ENCODE results near the gene OCA2.

DNA sequence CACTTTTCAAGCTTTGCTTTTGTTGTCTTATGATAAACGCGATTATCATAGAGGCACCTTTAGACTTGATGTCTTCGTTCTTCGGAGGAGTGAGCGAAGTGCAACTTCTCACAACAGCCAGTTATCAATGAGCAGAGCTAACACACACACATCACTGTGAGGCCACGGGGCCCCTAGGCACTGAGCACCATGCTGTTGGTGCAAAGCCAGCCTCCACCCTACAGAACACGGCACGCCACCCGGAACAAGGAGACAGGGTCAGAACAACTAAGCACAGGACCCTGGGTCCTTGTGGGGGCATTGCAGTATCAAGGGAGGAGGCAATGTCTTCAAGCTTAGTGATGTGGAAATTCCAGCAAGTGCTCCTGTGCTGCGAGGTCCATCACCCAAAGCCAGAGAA lies 244.5 kb downstream of the OCA2 start:
- TF ChIP-seq, protein P1, sequence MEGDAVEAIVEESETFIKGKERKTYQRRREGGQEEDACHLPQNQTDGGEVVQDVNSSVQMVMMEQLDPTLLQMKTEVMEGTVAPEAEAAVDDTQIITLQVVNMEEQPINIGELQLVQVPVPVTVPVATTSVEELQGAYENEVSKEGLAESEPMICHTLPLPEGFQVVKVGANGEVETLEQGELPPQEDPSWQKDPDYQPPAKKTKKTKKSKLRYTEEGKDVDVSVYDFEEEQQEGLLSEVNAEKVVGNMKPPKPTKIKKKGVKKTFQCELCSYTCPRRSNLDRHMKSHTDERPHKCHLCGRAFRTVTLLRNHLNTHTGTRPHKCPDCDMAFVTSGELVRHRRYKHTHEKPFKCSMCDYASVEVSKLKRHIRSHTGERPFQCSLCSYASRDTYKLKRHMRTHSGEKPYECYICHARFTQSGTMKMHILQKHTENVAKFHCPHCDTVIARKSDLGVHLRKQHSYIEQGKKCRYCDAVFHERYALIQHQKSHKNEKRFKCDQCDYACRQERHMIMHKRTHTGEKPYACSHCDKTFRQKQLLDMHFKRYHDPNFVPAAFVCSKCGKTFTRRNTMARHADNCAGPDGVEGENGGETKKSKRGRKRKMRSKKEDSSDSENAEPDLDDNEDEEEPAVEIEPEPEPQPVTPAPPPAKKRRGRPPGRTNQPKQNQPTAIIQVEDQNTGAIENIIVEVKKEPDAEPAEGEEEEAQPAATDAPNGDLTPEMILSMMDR (IDR thresholded peaks at IDR 0.05), result no peak
- no peak for TF ChIP-seq POLR2A (IDR thresholded peaks at IDR 0.05)
